CD1c-positive myeloid dendritic cell (primary cell): Measurements from ENCODE around the gene MLLT3.

Source experiments
- DNase-seq: peaks from one replicate; pipeline ENCODE4 v3.0.0-alpha.2; 2016; ENCODE audit errors: extremely low spot score

The MLLT3 gene

DNA sequence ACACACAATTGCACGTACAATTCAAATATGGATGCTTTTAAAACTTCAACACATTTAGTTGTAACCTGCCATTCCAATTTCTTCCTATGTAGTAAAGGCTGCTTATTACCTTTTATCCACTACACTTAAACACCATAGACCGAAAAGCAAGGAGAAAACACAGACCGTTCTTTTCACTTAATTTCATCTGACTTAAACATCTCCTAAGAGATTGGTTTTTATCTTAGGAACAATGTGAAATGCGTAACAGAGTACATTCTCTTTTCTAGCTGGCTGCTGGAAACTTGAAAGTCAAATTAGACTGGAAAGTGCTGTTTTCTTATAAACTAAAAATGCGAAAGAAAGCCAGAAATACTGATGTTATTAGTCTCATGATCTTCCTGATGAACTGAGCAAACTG is 241.8 kb downstream of the MLLT3 start:
- DNase-seq = no peak

GRCh38 chr9:20379804-20380225 is 242.5 kb downstream of the MLLT3 start:
- no peak for DNase-seq

GRCh38 chr9:20378851-20379250 is 243.4 kb downstream of the MLLT3 start:
- no peak for DNase-seq

DNA sequence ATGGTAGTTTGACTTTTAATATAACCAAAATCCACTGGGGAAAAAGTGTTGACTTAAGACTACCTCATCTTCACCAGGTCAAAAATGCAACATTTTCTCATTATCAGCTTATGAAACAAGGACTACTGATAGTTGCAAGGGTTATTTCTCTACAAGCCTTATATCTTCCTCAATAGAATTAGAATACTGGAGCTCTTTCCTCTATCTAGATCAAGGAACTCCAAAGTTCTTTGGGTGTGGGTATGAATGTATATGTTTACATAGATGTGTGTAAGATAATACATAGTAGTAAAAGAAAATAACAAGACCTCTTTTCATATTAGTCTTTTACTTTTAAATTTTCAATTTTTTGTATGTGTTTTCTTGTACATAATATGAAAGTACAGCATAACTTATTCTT is 244.5 kb downstream of the MLLT3 start:
- DNase-seq = no peak

DNA sequence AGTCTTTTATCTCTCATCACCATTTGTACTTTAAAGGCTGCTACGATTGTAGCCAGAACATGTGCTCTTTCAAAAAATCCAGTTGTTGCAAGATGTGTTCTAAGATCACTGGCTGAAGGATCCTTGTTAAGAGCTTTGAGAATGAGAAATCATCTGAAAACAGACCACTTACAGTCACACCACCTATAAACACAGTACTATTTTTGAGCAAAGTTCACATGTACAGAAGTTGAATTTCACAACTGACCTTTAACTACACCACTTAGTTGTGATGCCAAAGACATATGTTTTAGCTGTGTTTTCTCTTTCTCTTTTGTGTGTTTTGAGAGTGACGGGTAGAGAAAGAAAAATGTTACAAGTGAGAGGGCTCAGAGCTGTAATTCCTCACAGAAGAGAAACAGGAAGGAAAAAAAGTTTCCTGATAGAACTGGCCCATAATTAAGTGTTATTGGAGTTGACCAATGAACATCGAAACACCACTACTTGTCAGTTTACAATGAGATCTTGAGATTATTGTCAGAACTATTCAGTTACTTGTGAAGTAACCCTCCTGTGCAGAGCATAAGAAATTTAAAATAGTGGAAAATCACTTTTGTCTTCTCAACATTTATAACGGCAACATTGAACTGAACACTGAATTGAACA is 245.4 kb downstream of the MLLT3 start:
- no peak for DNase-seq

- no peak for DNase-seq
Observed at GRCh38 chr9:20376042-20376441, 246.3 kb downstream of the MLLT3 start.

- DNase-seq = no peak
Observed at GRCh38 chr9:20373263-20373662, 249.0 kb downstream of the MLLT3 start.

- DNase-seq = no peak
Observed at GRCh38 chr9:20369391-20369790, 252.9 kb downstream of the MLLT3 start.

GRCh38 chr9:20367855-20368254 is 254.4 kb downstream of the MLLT3 start:
- DNase-seq = no peak

- DNase-seq = no peak
Observed at GRCh38 chr9:20364959-20365358, 257.3 kb downstream of the MLLT3 start.

DNA sequence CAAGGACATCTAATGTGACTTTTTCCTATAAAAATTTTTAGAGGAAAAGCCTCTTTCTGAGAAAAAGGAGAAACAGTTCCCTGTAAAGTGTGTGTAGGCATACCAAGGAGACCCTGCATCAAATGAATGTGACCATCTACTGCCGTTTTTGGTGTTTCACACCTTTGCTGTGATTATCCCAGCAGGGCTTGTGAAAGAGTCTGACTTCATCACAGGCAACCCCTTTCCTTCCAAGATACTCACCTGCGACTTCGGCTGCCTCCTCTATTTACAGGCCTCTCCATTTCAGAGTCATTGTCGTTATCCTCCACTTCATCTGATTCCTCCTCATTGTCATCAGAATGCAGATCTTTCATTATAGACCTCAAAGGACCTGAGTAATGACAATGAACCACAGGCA is 259.1 kb downstream of the MLLT3 start:
- DNase-seq = no peak

- DNase-seq = no peak
Observed at GRCh38 chr9:20361656-20362570, 260.4 kb downstream of the MLLT3 start.

DNA sequence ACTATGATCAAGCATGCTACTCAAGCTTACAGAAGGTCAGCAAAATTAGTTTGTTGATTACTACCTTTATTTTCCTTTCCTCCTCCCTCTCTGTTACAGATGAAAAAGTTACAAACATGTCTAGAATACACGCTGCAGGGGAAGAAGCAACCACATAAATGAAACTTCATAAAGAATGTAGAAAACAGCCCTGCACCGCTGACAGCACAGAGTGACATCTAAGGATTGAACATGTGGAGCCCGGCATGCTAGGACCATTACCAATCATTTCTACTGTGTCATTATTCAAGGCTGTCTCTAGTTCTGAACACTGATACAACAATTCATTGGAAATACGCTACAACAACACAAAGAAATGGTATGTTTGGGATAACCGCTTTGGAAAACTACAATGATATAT is 261.1 kb downstream of the MLLT3 start:
- no peak for DNase-seq

- no peak for DNase-seq
Observed at GRCh38 chr9:20358207-20358606, 264.1 kb downstream of the MLLT3 start.

GRCh38 chr9:20357037-20357432 is 265.3 kb downstream of the MLLT3 start:
- no peak for DNase-seq

- peak; percentile 21 for DNase-seq
Observed at GRCh38 chr9:20356403-20357036, 265.8 kb downstream of the MLLT3 start.

DNA sequence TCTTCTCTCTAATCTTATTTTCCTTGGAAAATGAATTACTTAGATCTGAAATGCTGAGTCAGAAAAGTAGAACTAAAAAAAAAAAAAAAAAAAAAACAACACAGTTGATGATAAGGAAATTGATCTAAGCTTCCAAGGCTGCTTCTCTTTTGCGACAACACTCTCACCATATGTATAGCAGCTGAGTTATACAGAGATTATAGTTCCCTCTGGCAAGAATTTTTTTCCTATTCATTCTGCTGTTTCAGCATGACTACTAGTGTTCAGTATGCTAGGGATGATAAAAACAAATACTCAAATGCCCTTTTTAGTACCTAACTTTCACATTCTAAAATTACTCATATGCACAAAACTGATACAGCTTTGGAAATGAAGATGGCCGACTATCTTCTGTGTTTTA is 267.3 kb downstream of the MLLT3 start:
- no peak for DNase-seq

- no peak for DNase-seq
Observed at GRCh38 chr9:20353931-20354652, 268.2 kb downstream of the MLLT3 start.

DNA sequence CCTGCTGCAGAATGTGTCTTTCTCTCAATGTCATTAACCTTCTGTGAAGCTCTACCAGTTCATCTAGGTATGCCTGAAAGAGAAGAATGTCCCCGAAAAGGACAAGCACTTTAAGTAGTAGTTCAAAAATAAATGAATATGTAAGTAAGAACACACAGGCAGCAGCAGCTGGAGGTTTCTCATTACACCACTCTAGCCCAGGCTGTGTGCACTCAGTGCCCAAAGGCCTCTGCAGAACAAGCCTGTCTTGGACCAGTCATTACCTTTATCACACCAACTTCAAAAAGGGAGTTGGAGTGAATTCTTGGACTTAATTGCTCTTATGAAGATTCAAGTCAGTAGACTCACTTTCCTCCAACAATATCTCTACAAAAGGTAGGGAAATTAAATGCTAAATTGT is 268.8 kb downstream of the MLLT3 start:
- DNase-seq = no peak

DNA sequence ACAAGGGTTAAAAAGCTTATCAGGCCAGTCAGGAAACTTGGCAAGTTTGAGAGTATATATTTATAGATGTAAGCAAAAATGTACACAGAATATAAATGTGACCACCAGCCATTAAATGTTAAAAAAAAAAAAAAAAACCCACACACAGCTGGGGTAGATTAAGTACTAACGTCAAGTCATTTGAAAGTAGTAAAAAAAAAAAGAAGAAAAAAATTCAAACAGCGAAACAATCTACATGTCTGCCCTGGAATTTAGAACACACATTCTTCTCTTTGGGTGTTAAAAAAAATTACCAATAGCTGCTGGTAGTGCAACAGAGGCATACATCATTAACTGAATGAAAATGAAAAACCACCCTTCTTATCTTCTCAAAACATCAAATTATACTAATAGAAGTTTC is 269.7 kb downstream of the MLLT3 start:
- DNase-seq = no peak

DNA sequence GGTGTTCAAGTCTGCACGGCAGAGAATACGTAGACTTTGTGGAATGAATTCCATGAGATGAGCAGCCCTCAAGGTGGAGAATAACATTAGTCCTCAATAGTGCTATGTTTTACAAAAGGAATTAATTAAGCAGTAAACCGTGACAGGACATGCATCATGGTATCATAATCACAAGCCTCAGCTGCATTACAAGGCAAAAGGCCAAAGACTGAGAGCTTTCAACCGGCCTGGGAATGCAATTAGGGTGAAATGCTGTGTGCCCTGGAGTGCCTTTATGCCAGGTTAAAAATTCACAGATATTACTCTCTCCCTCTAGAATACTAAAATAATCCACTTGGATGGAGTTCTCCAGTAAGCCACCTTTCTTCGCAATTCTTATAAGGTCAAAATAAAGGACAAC is 270.6 kb downstream of the MLLT3 start:
- no peak for DNase-seq

GRCh38 chr9:20349568-20349967 is 272.7 kb downstream of the MLLT3 start:
- no peak for DNase-seq
